ENCODE data around the gene ZSCAN30.

ZSCAN30 gene

DNA sequence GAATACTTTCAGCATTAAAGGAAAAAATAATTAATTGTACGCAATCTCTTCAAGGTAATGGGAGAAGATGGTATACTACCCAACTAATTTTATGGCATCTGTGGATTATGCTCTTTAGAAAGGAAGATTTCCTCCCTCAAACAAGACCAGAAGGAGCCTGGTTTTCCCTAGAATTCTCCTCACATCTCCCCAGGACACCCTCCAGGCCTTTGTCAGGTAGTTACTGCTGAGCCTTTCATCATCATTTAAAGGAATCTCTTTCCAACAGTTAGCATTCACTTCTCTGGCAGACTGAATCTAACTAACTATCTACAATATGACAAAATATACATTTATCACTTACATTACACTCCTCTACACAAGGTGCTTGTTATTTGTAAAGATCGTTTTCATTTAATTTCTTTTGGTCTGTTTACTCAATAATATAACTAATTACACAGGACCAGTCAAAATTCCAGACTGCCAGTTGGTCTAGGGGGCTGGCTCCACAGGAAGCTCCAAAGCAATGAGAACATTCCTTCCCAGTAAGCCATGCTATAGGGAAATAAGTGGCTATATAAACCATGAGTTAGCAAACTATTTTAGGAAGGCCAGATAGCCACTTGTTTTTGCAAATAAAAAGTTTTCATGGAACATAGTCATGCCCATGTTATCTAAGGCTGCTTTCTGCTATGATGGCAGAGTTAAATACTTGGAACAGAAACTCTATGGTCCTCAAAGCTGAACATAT, 35.1 kb upstream of the ZSCAN30 start:
- TF ChIP-seq POLR2AphosphoS5 (IDR thresholded peaks at IDR 0.05; ENCODE audit: low read depth, low read length) (no peak), FOXP2 (optimal IDR thresholded peaks at IDR 0.05; ENCODE audit: borderline replicate concordance, extremely low read depth, extremely low read length, insufficient read depth) (no peak), REST (IDR thresholded peaks at IDR 0.05; ENCODE audit: insufficient read depth in 1 of 2, low read depth in 2 of 2, low read length in 2 of 2) (no peak), SIN3A (IDR thresholded peaks at IDR 0.05; ENCODE audit: borderline replicate concordance, insufficient read depth, low read length) (no peak), TAF1 (IDR thresholded peaks at IDR 0.05; ENCODE audit: borderline replicate concordance, insufficient read depth, low read length) (no peak)

DNA sequence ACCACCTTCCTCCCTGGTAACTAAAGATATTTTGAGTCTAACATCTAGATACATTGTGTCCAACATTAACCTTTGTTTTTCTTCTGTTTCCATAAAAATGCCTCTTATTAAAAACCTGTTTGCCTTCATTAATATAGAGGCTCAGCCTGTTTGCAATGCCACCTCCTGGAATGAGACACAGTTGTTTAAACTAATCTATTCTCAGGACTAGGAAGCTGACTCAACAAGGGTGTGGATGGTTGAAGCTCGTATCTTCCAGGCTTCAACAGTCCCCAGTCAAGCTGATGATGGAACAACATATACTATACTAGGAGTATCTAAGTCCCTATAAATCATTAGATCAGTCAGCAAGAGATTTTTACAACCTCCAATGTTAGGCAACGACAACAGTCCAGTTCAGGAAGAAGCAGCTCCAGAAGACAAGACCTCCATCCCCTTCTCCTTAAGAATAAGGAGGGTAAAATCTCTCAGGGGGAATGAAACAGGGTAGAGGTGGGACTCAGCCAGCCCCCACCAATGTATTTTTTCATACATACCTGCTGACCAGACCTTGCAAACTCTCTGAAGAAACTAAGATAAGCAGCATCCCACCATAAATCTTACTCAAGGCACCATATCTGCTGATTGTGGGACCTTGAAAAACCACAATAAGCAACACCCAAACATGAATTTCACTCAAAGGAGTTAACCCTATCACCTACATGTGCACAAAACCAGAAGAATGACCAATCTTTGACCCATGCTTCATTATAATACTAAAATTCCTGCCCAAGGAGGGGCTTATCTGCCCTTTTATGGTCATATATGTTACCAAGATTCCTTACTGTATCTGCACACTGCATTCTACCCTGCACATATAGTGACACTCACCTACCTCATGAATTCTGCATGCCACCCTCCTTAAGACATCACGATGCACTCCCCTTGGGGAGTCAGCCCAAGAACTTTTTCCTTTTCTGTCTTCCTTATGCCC, 32.7 kb upstream of the ZSCAN30 start:
- TF ChIP-seq POLR2AphosphoS5 (IDR thresholded peaks at IDR 0.05; ENCODE audit: low read depth, low read length) (no peak), SIN3A (IDR thresholded peaks at IDR 0.05; ENCODE audit: borderline replicate concordance, insufficient read depth, low read length) (no peak)

DNA sequence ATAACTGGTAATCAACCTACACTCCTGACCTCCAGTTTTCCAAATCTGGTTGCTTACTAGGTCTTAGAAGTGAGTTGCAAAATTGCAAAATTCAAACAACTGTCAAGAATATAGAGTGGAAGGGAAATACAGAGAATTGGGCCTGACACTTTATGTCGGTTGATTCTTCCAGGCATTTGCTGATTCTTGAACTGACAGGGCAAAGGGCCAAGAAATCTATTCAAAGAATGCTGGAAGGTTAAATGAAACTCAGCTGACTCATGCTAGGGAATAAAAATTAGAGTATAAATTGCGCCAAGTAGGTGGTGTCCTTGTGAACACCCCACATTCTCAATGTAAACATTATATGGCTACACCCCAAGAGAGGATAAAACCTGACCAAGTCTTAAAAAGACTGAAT, 21.5 kb upstream of the ZSCAN30 start:
- no peak for TF ChIP-seq FOXP2 (optimal IDR thresholded peaks at IDR 0.05; ENCODE audit: borderline replicate concordance, extremely low read depth, extremely low read length, insufficient read depth)
- TF ChIP-seq POLR2AphosphoS5 (IDR thresholded peaks at IDR 0.05; ENCODE audit: low read depth, low read length), result no peak
- TF ChIP-seq TAF1 (IDR thresholded peaks at IDR 0.05; ENCODE audit: borderline replicate concordance, insufficient read depth, low read length), result no peak
- no peak for TF ChIP-seq REST (IDR thresholded peaks at IDR 0.05; ENCODE audit: insufficient read depth in 1 of 2, low read depth in 2 of 2, low read length in 2 of 2)
- TF ChIP-seq SIN3A (IDR thresholded peaks at IDR 0.05; ENCODE audit: borderline replicate concordance, insufficient read depth, low read length), result no peak

GRCh38 chr18:35306588-35307250, 16.7 kb upstream of the ZSCAN30 start:
- TF ChIP-seq POLR2AphosphoS5 (IDR thresholded peaks at IDR 0.05; ENCODE audit: low read depth, low read length) (no peak), SIN3A (IDR thresholded peaks at IDR 0.05; ENCODE audit: borderline replicate concordance, insufficient read depth, low read length) (no peak), FOXP2 (optimal IDR thresholded peaks at IDR 0.05; ENCODE audit: borderline replicate concordance, extremely low read depth, extremely low read length, insufficient read depth) (no peak), TAF1 (IDR thresholded peaks at IDR 0.05; ENCODE audit: borderline replicate concordance, insufficient read depth, low read length) (no peak), REST (IDR thresholded peaks at IDR 0.05; ENCODE audit: insufficient read depth in 1 of 2, low read depth in 2 of 2, low read length in 2 of 2) (no peak)

GRCh38 chr18:35303610-35304009, 13.6 kb upstream of the ZSCAN30 start:
- TF ChIP-seq REST (IDR thresholded peaks at IDR 0.05; ENCODE audit: insufficient read depth in 1 of 2, low read depth in 2 of 2, low read length in 2 of 2), result no peak
- TF ChIP-seq FOXP2 (optimal IDR thresholded peaks at IDR 0.05; ENCODE audit: borderline replicate concordance, extremely low read depth, extremely low read length, insufficient read depth), result no peak
- TF ChIP-seq POLR2AphosphoS5 (IDR thresholded peaks at IDR 0.05; ENCODE audit: low read depth, low read length), result no peak

Measured in PFSK-1 (cell line).